GM19193 (cell line): ENCODE data around the gene SDSL.

Source experiments
- POLR2A ChIP-seq: IDR thresholded peaks from 4 replicates; pipeline ENCODE4 v1.6.1; 2011; ENCODE audit not compliant: insufficient read depth, insufficient read length; ENCODE audit errors: extremely low read depth

The SDSL gene

GRCh38 chr12:113448873-113449272 lies 26.7 kb downstream of the SDSL start:
- no peak for TF ChIP-seq POLR2A

- TF ChIP-seq POLR2A: no peak
Measured at GRCh38 chr12:113449299-113449698, 27.1 kb downstream of the SDSL start.

DNA sequence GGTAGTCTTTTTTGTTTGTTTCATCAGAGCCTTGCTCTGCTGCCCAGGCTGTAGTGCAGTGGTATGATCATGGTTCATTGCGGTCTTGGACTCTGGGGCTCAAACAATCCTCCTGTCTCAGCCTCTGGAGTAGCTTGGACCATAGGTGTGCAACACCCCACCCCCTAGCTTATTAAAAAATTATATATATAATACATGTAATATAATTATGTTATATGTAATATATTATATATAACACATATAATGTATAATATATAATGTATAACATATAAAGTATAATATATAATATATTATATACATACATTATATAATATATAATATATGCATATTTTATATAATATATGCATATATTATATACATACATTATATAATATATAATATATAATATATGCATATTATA lies 27.7 kb downstream of the SDSL start:
- no peak for TF ChIP-seq POLR2A

- TF ChIP-seq POLR2A: no peak
Measured at GRCh38 chr12:113452458-113452857, 30.3 kb downstream of the SDSL start.

GRCh38 chr12:113453330-113453729 lies 31.1 kb downstream of the SDSL start:
- TF ChIP-seq POLR2A: no peak

DNA sequence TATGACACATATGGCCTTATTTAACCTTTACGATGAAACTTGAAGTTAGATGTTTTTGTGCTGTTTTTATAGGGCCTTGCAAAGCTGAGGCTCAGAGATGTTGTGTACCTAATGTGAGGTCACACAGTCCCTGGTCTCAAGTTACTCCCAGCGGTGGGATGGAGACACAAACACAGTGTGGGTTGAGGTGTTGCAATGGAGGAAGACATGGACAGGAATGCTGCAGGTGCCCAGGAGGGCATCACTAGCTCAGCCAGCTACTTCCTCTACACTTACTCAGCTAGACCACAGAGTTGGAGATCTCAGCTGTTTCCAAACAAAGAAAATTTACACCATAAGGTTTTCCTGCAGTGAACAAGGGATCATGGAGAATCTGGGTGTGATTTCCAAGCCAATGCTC lies 34.0 kb downstream of the SDSL start:
- TF ChIP-seq POLR2A: no peak

DNA sequence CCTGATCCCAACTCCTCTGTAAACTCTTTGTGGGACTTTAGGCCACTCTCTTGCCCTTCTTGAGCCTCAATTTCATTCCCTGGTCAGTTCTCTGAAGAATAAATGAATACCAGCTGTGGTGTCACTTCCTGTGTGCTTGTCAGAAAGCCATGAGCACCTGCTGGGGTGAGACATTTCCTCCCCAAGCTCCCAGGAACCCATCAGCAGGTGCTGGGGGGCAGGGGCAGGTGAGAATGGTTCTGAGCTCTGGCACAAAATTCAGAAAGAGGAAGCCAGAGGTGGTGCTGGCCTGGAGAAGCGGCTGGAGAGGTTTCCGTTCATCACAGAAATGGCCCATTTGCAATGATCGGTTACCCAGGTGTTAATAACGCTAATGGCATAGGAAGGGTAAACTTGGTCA lies 34.6 kb downstream of the SDSL start:
- no peak for TF ChIP-seq POLR2A

- TF ChIP-seq POLR2A: no peak
Measured at GRCh38 chr12:113457185-113457584, 35.0 kb downstream of the SDSL start.

DNA sequence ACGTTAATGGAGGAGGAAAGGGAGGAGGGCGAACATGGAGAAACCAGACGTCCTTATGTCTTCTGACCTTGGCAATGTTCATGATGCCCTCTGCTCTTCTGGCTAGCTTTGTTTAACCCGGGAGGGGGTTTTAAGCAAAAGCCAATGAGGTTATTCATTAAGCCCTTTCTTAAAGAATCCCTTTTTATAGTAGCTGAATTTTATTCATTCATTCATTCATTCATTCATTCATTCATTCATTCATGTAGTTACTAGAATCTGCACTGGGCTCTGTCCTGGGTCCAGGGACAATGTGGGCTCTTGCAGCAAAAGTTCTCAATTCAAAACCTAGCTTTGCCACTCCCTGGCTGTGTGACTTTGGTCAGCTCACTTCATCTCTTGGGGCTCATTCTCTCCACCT lies 35.5 kb downstream of the SDSL start:
- no peak for TF ChIP-seq POLR2A

DNA sequence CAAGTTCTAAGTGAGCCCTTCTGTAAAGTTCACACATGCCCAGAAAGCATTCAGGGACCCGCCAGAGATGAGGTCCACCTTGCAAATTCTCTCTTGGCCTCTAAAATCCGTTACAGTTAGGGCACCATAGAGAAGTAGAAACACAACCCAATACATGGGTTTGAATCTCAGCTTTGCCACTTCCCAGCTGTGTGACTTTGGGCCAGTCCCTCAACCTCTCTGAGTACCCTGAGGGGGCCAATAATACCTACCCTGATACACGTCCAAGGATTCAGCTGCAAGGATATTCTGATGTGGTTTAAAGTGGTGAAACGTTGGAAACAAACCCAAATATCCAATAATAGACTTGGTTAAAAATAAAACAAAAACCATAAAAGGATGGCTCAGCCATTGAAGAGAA lies 37.8 kb downstream of the SDSL start:
- TF ChIP-seq POLR2A: no peak

DNA sequence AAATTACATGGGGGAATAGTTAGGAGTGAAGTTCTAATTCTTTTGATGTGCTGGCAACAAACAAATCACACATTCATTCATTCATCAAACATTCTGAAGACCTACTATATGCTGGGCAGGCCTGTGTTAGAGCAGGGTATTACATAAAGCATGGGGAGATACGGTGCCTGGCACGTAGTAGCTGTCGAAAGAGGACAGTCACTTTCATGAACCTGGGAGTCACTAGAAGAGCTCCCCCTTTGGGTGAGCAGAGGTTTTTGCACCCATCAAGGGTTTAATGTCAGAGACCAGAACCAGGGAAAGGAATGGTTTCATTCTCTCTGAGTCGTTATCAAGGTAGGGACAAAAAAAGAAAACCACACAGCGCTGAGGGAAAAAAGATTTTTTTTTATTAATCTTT lies 39.5 kb downstream of the SDSL start:
- no peak for TF ChIP-seq POLR2A

DNA sequence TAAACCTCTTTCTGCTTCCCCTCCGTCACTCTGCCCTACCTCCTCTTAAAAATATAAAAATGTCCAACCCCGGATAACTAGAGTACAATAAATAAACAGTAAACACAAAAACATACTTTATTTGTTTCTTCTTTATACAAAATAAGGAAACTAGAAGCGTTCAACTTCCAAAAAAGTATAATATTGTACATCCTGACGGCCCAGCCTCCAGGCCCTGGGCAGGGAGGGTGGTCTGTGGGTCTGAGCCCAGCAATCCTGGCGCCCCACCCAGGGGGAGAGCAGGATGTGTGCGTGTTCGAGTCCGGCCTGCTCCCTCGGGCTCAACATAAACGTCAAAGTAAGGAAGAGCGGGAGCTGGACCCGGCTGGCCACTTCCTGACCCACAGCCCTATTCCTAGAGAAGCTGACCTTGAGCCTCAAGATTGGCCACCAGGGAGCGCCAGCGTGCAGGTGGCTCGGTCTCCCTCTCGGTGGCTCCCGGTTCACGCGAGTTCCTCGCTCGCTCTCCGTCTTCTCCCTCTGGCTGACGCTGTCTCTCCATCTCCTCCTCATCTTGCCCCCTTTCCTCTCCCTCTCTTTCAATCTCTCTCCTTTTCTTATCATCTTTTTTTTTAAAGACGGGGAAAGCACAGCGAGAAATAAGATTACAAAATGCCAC lies 40.1 kb downstream of the SDSL start:
- TF ChIP-seq POLR2A: no peak

GRCh38 chr12:113462998-113463745 lies 41.0 kb downstream of the SDSL start:
- TF ChIP-seq POLR2A: no peak

- TF ChIP-seq POLR2A: no peak
Measured at GRCh38 chr12:113463746-113464451, 41.7 kb downstream of the SDSL start.

- no peak for TF ChIP-seq POLR2A
Measured at GRCh38 chr12:113464452-113464775, 42.2 kb downstream of the SDSL start.
